Measurements from ENCODE around the gene GREB1.

The GREB1 gene

DNA sequence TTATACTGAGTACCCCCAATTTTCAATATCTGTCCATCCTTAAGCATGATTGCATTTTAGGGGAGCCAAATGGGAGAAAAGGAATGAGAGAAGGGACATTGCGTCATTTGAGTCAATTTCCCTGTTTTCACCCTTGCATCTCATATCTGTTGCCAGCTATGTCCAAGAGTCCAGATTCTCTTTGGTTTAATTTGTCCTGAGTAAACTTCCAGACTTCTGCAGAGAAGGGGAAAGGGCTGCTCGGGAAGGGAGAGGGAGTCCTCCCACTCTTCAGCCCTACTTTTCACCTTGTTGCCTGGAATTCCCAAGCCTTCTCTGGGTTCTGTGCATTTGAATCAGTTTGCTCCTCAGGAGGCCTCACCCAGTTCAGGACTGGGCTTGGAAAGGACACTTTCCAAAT lies 16.5 kb downstream of the GREB1 start:
- TF ChIP-seq, protein P1, sequence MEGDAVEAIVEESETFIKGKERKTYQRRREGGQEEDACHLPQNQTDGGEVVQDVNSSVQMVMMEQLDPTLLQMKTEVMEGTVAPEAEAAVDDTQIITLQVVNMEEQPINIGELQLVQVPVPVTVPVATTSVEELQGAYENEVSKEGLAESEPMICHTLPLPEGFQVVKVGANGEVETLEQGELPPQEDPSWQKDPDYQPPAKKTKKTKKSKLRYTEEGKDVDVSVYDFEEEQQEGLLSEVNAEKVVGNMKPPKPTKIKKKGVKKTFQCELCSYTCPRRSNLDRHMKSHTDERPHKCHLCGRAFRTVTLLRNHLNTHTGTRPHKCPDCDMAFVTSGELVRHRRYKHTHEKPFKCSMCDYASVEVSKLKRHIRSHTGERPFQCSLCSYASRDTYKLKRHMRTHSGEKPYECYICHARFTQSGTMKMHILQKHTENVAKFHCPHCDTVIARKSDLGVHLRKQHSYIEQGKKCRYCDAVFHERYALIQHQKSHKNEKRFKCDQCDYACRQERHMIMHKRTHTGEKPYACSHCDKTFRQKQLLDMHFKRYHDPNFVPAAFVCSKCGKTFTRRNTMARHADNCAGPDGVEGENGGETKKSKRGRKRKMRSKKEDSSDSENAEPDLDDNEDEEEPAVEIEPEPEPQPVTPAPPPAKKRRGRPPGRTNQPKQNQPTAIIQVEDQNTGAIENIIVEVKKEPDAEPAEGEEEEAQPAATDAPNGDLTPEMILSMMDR (conservative IDR thresholded peaks at IDR 0.05), result no peak
- TF ChIP-seq ZFX (IDR thresholded peaks at IDR 0.05), result no peak
- no peak overlapping the region for H3K27ac ChIP-seq

DNA sequence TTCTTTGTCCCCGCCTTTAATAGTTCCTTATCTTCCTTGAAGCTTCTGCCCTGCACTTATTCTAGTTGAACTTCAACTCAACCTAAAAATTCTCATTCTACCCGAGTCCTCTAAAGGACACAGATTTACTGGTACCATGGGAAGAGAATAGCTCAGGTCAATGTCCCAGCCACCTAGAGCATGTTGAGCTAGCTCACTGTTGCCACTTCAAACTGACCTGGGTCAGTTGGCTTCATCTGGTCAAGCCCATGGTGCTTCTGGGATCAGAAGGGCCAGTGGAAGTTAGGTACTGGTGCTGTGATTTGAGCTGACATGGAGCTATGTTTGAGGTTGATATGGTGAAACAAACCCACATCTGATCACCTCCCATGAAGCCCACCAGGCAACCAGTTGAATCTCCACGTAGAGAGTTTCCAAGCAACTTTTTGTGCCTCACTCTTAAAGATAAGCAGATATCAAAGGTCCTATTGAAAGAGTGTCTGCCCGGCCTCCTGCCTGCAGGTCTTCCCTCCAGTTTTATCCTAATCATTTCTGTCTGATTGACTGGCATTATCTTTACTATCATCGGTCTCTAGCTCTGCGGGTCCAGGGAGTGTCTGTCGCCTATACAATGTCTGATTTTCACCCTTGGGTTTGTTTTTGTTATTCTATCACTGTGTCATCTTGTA lies 17.2 kb downstream of the GREB1 start:
- no peak overlapping the region for H3K27ac ChIP-seq
- TF ChIP-seq ZFX (IDR thresholded peaks at IDR 0.05), result no peak
- TF ChIP-seq, protein P1 (conservative IDR thresholded peaks at IDR 0.05), result no peak

DNA sequence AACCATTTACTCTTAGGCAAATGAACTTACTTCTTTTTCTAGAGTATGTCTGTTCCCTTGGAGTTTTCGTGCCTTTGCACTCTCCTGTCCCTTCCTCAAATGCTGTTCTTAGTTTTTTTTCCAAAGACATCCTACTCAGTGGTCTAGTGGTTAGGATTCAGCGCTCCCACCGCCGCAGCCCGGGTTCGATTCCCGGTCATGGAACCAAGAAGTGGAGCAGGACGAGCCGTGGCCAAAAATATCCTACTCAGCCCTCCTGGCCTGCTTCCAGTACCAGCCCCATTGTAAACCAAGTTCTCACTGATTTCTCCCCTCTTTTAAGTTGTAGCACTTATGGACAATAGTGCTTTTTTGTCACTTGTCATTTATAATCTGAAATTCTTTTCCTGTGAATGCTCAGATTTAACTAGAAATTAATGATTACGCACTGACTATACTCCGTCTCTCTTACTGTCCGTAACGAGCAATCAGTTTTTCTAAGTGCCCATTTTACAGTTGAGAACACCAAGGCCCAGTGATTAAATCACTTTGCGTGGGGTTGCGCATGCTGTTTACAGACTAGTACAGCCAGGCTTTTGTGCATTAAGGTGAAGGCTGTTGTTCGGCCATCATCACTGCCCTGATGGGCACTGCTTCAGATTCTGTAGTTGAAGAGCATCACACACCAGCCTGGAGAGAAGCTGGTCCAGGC lies 17.9 kb downstream of the GREB1 start:
- H3K27ac ChIP-seq, result no peak overlapping the region
- no peak for TF ChIP-seq ZFX (IDR thresholded peaks at IDR 0.05)
- TF ChIP-seq, protein P1 (conservative IDR thresholded peaks at IDR 0.05), result no peak

DNA sequence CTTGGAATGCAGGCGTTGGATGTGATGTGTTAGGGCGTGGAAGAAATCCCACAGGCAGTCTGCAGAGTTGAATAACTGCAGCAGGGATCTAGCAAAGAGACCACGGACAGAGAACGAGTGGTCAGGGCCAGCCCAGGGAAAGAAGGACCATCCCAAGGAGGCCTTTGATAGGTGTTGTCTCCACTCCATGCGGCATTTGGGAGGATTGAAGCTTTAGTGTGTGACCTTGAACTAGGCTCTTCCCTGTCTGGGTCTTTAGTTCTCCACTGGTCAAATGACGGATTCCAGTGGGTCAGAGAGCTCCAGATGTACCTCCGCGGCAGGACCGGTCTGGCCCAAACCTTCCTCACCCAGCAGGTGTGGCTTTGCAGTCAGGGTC lies 18.4 kb downstream of the GREB1 start:
- no peak overlapping the region for H3K27ac ChIP-seq
- TF ChIP-seq ZFX (IDR thresholded peaks at IDR 0.05), result no peak
- TF ChIP-seq, protein P1 (conservative IDR thresholded peaks at IDR 0.05), result no peak

DNA sequence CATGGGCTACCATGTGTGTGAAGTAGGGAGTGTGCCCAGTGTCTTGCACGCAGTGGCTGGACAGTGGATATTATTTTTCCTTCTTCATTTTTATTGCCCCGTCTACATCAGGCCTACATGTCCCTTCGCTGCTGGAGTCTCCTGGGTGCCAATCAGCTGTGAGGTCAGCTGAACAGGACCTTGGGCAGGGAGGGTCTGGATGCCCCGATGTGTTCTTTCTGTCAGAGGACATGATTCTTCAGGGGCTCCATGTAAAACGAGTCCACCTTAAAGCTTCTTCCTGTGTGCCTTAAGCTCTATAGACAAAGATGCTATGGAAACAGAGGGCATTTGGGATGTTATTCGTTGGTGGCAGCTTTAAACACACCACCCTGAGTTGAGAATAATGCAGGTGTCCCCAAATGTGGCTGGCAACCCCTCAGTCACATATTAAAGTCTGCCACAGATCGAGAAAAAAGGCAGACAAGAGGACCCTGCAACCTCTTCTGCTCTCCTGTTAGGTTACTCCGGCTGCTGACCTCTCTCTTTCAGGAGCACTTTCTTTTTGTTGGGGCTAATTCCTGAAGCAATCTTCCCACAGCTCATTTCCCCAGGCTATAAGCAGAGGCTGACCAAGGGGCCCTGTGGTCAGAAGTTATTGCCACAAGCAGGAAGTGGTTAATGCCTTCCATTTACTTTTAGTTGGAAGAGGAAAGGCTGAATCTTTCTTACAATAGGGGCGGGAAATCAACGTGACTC lies 20.0 kb downstream of the GREB1 start:
- TF ChIP-seq, protein P1 (conservative IDR thresholded peaks at IDR 0.05), result no peak
- TF ChIP-seq ZFX (IDR thresholded peaks at IDR 0.05), result no peak
- no peak overlapping the region for H3K27ac ChIP-seq

DNA sequence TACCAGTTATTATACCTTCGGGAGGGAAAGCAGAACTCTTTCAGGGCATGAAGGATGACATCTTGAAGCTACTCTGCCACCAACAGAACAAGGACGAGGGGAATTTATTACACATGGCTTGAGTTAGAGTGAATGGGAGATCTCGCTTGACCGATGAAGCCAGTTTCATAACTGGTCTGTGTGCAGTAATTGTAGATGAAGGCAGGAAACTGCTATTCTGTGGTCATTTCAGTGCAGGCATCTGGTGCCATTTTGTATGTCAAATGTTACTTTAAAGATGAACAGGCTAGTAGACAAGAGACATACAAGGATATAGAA lies 20.5 kb downstream of the GREB1 start:
- H3K27ac ChIP-seq, result no peak overlapping the region
- TF ChIP-seq ZFX (IDR thresholded peaks at IDR 0.05), result no peak

DNA sequence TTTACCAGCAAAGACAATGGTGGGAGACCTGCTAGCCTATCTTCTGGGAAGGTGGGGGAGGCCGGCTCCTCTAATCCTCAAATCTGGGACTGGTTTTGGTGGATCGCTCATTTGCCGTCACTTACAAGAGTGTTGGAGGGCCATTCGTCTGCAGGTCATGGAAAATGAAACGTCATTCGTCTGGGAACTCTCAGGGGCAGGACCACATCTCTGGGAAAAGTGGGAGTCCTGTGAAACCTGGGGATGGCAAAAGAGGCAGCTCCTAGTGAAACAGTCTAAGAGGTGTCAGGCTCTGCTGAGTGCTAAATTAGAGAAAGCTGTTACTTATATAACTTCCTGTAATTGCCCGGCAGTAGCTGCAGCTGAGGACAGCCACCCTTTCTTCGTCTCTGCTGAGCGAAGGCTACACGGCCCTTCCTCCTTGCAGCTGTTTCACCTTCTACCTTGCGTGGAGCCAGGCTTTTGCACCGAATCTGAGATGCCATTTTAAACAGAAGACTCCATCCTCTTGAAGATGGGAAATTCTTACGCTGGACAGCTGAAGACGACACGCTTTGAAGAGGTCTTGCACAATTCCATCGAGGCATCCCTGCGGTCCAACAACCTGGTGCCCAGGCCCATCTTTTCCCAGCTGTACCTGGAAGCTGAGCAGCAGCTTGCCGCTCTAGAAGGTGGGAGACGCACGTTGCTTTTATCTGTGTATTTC lies 22.4 kb downstream of the GREB1 start:
- H3K27ac ChIP-seq, result peak overlapping the region; percentile 95

More for the DNA sequence above, 22.4 kb downstream of the GREB1 start:
- TF ChIP-seq ZFX (IDR thresholded peaks at IDR 0.05), result no peak
- TF ChIP-seq, protein P1 (conservative IDR thresholded peaks at IDR 0.05), result no peak

Data from C4-2B (cell line).